LNCAP (cell line): ENCODE measurements around the gene EVA1C.

ENCODE experiments used
- TF ChIP-seq, protein P1 (sequence below): fragments of 450-650 bp; IDR thresholded peaks from 2 replicates; pipeline ENCODE4 v1.5.1; 2017; ENCODE audit warnings: mild to moderate bottlenecking

The EVA1C gene

DNA sequence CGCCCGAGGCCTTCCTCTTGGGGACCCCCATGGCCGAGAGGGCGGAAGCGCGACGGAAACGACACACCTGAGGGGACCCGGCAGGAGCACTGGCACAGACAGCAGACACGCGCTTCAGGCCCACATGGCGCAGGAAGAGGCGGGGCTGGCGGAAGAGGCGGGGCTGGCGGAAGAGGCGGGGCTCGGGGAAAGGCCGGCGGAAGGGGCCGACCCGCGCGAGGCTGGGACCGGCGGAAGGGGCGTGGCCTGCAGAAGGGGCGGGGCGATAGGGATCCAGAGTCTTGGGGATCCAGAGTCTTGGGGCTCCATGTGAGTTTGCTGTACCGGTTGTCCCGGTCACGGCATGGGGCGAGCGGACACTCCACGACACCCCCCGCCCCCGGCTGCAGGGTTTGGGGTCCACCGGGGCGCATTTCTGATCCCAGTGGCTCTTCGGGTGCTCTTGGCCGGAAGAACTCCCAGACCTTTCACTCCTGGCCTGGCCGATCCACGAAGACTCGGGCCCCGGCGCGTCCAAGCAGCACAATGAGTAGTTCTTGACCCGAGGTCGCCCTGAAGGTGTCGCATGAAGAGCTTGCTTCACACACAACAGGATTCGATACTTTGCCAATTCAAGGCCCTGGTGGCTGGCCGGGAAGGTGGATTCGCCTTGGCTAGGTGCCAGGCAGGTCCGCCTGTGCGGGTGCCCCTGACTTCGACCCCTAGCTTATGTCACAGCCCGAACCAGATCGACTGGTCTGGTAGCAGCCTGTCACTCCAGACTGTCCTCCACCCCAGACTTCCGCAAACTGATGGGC lies 19.4 kb upstream of the EVA1C start, which contains the start of gene URB1:
Gene URB1, minus strand, starts transcription at position 133 of the 797 bp plus-strand sequence. Its CDS starts 102 bp downstream, at position 31.
- TF ChIP-seq, protein P1, sequence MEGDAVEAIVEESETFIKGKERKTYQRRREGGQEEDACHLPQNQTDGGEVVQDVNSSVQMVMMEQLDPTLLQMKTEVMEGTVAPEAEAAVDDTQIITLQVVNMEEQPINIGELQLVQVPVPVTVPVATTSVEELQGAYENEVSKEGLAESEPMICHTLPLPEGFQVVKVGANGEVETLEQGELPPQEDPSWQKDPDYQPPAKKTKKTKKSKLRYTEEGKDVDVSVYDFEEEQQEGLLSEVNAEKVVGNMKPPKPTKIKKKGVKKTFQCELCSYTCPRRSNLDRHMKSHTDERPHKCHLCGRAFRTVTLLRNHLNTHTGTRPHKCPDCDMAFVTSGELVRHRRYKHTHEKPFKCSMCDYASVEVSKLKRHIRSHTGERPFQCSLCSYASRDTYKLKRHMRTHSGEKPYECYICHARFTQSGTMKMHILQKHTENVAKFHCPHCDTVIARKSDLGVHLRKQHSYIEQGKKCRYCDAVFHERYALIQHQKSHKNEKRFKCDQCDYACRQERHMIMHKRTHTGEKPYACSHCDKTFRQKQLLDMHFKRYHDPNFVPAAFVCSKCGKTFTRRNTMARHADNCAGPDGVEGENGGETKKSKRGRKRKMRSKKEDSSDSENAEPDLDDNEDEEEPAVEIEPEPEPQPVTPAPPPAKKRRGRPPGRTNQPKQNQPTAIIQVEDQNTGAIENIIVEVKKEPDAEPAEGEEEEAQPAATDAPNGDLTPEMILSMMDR, result no peak

DNA sequence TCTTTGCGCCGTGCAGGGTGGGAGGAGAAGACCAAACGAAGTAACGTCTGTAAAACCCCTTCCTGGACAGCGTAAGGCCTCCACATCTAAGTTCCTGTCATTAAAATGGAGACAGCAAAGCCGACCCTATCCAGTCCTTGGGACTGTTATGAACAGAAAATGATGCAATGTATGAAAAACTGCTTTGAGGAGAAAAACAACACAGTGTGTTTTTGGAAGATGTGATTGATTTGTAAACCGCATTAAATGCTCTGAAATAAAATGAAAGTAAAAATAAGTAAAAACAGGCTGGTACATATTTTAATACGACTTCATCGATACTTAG lies 18.9 kb upstream of the EVA1C start:
- TF ChIP-seq, protein P1, result no peak

DNA sequence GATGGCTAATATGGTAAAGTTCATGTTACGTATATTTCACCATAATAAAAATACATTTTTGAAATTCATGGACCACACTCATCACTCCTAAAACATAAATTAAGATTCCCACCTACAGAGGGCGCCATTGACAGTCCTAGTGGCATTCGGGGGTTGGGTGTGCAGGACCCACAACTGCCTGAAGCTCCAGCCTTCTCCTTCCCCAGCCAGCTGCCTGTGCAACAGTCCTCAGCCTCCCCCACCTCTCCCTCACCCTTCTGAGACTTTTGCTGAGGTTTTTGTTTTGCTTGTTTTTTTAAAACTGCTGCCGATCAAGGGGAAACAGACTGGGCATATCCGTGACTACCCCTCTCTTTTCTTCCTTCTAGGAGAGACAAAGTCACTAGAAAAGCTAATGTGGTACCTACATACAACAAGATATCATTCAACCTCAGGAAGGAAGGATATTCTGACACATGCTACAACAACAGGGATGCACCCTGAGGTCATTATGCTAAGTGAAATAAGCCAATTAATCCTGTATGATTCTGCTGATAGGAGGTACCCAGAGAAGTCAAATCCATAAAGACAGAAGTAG lies 9.2 kb upstream of the EVA1C start:
- TF ChIP-seq, protein P1, result peak; percentile 57

DNA sequence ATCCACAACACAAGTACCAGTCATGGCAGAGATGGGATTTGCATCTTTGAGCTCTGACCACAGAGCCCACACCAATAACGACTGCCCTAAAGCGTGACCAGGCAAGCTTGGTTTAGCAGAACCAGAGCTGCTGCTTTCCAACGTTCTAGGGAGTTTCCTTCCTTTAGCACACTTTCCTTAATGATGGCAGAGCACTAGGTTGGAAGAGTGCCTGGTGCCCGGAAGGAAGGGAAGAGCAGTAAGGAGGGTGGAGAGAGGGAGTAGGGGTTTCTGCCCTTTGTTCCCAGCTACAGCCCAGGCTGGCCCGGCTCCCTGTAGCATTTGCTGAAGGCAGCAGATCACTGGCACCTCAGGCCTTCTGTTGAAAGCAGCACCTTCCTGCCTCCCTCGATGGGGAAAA lies 6.1 kb upstream of the EVA1C start:
- TF ChIP-seq, protein P1, result no peak

DNA sequence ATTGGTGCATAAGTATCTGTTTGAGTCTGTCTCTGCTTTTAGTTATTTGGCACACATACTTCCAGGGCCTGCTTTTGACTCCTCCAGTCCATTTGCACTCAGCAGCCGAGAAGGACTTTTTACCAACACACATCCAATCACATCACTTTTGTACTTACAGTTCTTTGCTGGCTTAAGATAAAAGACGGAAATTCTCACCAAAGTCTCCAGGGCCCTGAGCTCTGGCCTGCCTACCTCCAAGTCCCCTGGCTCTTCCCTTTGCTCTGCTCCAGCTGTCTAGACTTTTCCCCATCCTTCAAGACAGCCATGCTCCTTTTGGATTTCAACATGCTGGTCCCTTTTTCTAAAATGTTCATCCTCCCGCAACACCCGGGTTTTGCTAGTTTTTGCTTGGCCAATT lies 2.2 kb upstream of the EVA1C start:
- TF ChIP-seq, protein P1, result no peak

DNA sequence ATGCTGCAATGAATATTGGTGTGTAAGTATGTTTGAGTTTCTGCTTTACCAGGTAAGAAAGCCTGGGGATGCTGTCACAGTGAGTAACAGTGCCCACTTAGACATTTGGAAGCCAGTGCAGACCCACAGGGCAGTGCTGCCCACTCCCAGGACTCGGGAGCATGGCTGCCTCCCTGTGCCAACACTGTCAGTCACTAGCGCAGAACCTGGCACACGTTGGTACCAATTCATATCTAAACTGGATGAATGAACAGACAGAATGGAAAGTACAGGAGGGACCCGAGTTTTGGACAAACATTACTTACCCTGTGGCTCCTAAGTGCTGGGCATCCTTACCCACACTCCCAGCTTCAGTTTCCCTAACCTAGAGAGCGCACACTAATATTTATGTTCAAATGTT lies 1.6 kb upstream of the EVA1C start:
- TF ChIP-seq, protein P1, result no peak

DNA sequence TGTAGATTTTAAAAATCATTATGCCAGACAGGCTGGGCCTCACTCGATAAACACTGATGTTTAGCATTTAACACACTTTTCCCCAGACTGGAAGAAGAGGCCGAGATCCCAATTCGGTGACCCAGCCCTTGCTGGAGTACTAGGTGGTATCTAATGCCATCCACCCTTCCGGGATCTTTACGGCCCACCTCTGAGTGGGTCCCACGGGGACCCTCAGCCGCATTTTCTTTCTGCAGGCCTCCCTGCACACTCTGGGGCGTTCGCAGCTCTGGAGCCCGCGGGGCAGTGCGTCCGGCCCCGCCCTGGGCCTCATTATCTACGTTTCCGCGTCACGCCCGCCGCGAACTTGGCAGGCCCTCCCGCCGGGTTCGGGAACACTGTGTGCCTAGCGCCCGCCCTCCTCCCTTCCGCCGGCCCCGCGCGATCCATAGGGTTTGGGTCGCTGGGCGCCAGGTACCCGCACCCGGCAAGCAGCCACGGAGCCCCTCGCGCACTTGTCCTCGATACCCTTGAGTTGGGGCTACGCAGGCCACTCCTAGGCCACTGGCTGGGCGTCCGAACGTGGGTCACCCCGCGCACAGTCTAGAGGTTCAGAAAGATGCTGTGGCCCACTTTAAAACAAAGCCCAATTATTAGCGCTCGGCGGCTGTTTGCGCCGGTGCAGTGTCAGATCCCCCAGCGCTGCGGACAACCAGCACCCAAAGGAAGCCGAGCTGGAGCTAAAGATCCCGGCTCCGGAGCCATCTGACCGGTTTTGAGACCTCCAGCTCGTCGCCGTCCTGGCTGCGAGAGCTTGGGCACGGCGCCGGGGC lies 950 bp upstream of the EVA1C start:
- TF ChIP-seq, protein P1, result no peak
